ENCODE measurements around the gene RUNX1. TPM values are rescaled to one million over a fixed set of nuclear protein-coding genes. Genes with fewer than 3 reads are reported as not detected.

RUNX1 gene
- total and polyA plus RNA-seq, 10 of the 15 experiments (the other 5 are each of a cell fraction or from before 2014, with no cell fraction given), result 0.90 to 15.2 (median 4.1) TPM

- in situ Hi-C loops (cut with MboI), result no loop called here
- TF ChIP-seq IRF5 (IDR thresholded peaks at IDR 0.05; ENCODE audit: borderline replicate concordance) (no peak), CTCF (IDR thresholded peaks at IDR 0.05 in 2 of 3, conservative IDR thresholded peaks at IDR 0.05 in 1 of 3; ENCODE audit: control insufficient read depth in 2 of 3, extremely low read depth in 1 of 3, insufficient read depth in 1 of 3, low read depth in 3 of 3, low read length in 3 of 3) (no peak), NBN (IDR thresholded peaks at IDR 0.05) (no peak), TCF3 (IDR thresholded peaks at IDR 0.05; ENCODE audit: borderline replicate concordance, insufficient read depth, low read depth, low read length) (no peak), ZBTB4 (CRISPR knock-in tag; IDR thresholded peaks at IDR 0.05) (no peak), SUPT20H (IDR thresholded peaks at IDR 0.05; ENCODE audit: borderline replicate concordance, control insufficient read depth, low read depth, low read length) (no peak), SIX5 (IDR thresholded peaks at IDR 0.05; ENCODE audit: low read depth, low read length, severe bottlenecking) (no peak)
- Histone ChIP-seq H3K9ac (ENCODE audit: control insufficient read depth, insufficient read depth, low read length) (no peak overlapping the region), H3K4me3 (no peak overlapping the region), H3K4me2 (ENCODE audit: control insufficient read depth, insufficient read depth) (no peak overlapping the region), H3K27ac (ENCODE audit: control insufficient read depth, insufficient read depth) (no peak overlapping the region), H3K4me1 (ENCODE audit: control insufficient read depth, insufficient read depth, low read length) (peaks cover 14% of the 10 kb centered on the region; the same call in 1 of the 2 replicates), H3K36me3 (ENCODE audit: control insufficient read depth in 2 of 2, insufficient read depth in 2 of 2, low read length in 1 of 2) (no peaks in the 10 kb centered on the region), H3K9me3 (replicated peaks; ENCODE audit: control insufficient read depth, insufficient read depth, low read length) (no peaks in the 10 kb centered on the region), H3K79me2 (ENCODE audit: control insufficient read depth, insufficient read depth, low read length) (no peaks in the 10 kb centered on the region), H3K27me3 (replicated peaks in 1 of 2; ENCODE audit: control insufficient read depth in 2 of 2, insufficient read depth in 2 of 2, low read length in 1 of 2) (peaks cover 0 to 4% of the 10 kb centered on the region in 2 experiments; a peak in 2 of 4 replicates), H2AFZ (ENCODE audit: control insufficient read depth, low read depth, low read length) (no peak overlapping the region), H4K20me1 (ENCODE audit: control insufficient read depth, insufficient read depth) (peaks cover 5% of the 10 kb centered on the region; the same call in 1 of the 2 replicates)
- no peak for ATAC-seq
- ChIA-PET SMC1A (ENCODE audit: uncharacterized antibody, unreplicated experiment) (no interaction called here), RAD21 (ENCODE audit: unreplicated experiment) (no interaction called here), POLR2A (no interaction called here), CTCF (no interaction called here)
- intact Hi-C loops (cut with micrococcal nuclease; ENCODE audit: unreplicated experiment), result no loop called here
- no peak for FAIRE-seq
- BruUV-seq (replicated peaks), result no TSS peak
- no peak for DNase-seq (ENCODE audit: low read depth, low spot score)
Observed at GRCh38 chr21:34906401-34906800, 142.7 kb downstream of the RUNX1 start.

Data from GM12878 (cell line).